Keratinocyte (primary cell): ENCODE measurements around the gene MBLAC1. TPM values are rescaled to one million over a fixed set of nuclear protein-coding genes. Genes with fewer than 3 reads are reported as not detected.

Source experiments
- DNase-seq: peaks from one replicate; pipeline ENCODE4 v3.0.0-alpha.2; 2011; ENCODE audit warnings: low read depth, missing footprints, low spot score
- FAIRE-seq: peaks from 2 replicates; lab custom pipeline; 2011; peaks lifted over from hg19 to GRCh38; lab: Jason Lieb, UNC
- H2AFZ ChIP-seq: 2 replicates; pipeline ENCODE4 v1.6.0; 2012; ENCODE audit warnings: low read length, control low read depth, inconsistent platforms; ENCODE audit not compliant: control insufficient read depth
- H3K27ac ChIP-seq: 2 replicates; pipeline ENCODE4 v1.5.1; 2011; ENCODE audit warnings: low read length; ENCODE audit not compliant: control insufficient read depth, insufficient read depth
- H3K27me3 ChIP-seq: 3 replicates; pipeline ENCODE4 v1.6.0; 2011; ENCODE audit warnings: low read length; ENCODE audit not compliant: control insufficient read depth, insufficient read depth; ENCODE audit errors: extremely low read depth
- H3K36me3 ChIP-seq, 2 experiments: 2 replicates in 1 of 2; 3 replicates in 1 of 2; pipeline ENCODE4 v1.5.1; 2011; ENCODE audit warnings: low read length in 2 of 2, mild to moderate bottlenecking in 1 of 2; ENCODE audit not compliant: control insufficient read depth in 2 of 2, insufficient read depth in 2 of 2; ENCODE audit errors: extremely low read depth in 1 of 2
- H3K4me1 ChIP-seq: 3 replicates; pipeline ENCODE4 v1.5.1; 2011; ENCODE audit warnings: low read length; ENCODE audit not compliant: control insufficient read depth, insufficient read depth; ENCODE audit errors: extremely low read depth
- H3K4me2 ChIP-seq: 3 replicates; pipeline ENCODE4 v1.6.0; 2011; ENCODE audit warnings: low read depth, low read length; ENCODE audit not compliant: control insufficient read depth, insufficient read depth; ENCODE audit errors: extremely low read depth
- H3K4me3 ChIP-seq, 3 experiments: fragments of 200-600 bp in 1 of 3; sonication (generic) in 1 of 3; 2 replicates in 2 of 3; 3 replicates in 1 of 3; pipeline ENCODE4 v1.5.1; 2011 to 2016; ENCODE audit warnings: low read length in 3 of 3, mild to moderate bottlenecking in 3 of 3, control low read depth in 2 of 3, inconsistent platforms in 1 of 3, low read depth in 1 of 3, mixed read lengths in 1 of 3, mixed run types in 1 of 3, moderate library complexity in 1 of 3; ENCODE audit not compliant: control insufficient read depth in 2 of 3, insufficient read depth in 2 of 3; ENCODE audit errors: extremely low read depth in 1 of 3
- H3K79me2 ChIP-seq: 2 replicates; pipeline ENCODE4 v1.6.0; 2012; ENCODE audit warnings: low read length; ENCODE audit not compliant: control insufficient read depth, insufficient read depth
- H3K9ac ChIP-seq: 3 replicates; pipeline ENCODE4 v1.6.0; 2011; ENCODE audit warnings: low read length; ENCODE audit not compliant: control insufficient read depth, insufficient read depth; ENCODE audit errors: extremely low read depth
- H3K9me1 ChIP-seq: 3 replicates; pipeline ENCODE4 v1.6.0; 2011; ENCODE audit warnings: low read length; ENCODE audit not compliant: control insufficient read depth, insufficient read depth; ENCODE audit errors: extremely low read depth
- H3K9me3 ChIP-seq: 2 replicates; pipeline ENCODE4 v1.5.1; 2012; ENCODE audit warnings: low read depth, low read length; ENCODE audit not compliant: control insufficient read depth
- H4K20me1 ChIP-seq: 3 replicates; pipeline ENCODE4 v1.6.0; 2011; ENCODE audit warnings: low read length; ENCODE audit not compliant: control insufficient read depth, insufficient read depth; ENCODE audit errors: extremely low read depth
- CTCF ChIP-seq, 3 experiments: IDR thresholded peaks in 1 of 3; conservative IDR thresholded peaks in 1 of 3; optimal IDR thresholded peaks in 1 of 3; 2 replicates in 2 of 3; 3 replicates in 1 of 3; pipeline versions ENCODE3 to v1.5.1; 2011; ENCODE audit warnings: low read length in 3 of 3, mild to moderate bottlenecking in 3 of 3, moderate library complexity in 2 of 3, control low read depth in 1 of 3, inconsistent platforms in 1 of 3; ENCODE audit not compliant: insufficient read depth in 2 of 3; ENCODE audit errors: extremely low read depth in 1 of 3
- EZH2 ChIP-seq: IDR thresholded peaks from one replicate; pipeline ENCODE4 v1.6.1; 2012; ENCODE audit warnings: inconsistent platforms, mild to moderate bottlenecking, low read length, moderate library complexity
- dilution Hi-C: fragments of 300-500 bp; cut with MboI; formaldehyde crosslinking; loops from one replicate; pipeline ENCODE4 v1.7.0; 2020; ENCODE audit warnings: low sequenced_read_pairs; ENCODE audit not compliant: extremely low pct_ligation_motif_present
- polyA plus RNA-seq, 5 experiments: library from polyadenylated mRNA; depleted of rRNA in 3 of 5; stranded (reverse) in 3 of 5; stranded (forward) in 1 of 5; unstranded in 1 of 5; fragments of >200 nt; gene quantifications; 1 replicate in 1 of 5; 2 replicates in 3 of 5; 3 replicates in 1 of 5; pipeline versions ENCODE4 v1.2.1 to v1.2.3, GENCODE V29; 2011 to 2012; ENCODE audit warnings: missing spikeins in 2 of 5, low read depth in 1 of 5, low replicate concordance in 1 of 5

MBLAC1 gene
- polyA plus RNA-seq, 1 donor (not counting 4 experiments of a cell fraction or from before 2014, with no cell fraction given), result 0.21 TPM

- FAIRE-seq (no peak), DNase-seq (no peak)
- Histone ChIP-seq H3K79me2 (no peaks in the 10 kb centered on the region), H3K27ac (no peak overlapping the region), H3K4me3 (peak overlapping the region in 1 of 3 experiments; percentile 35), H2AFZ (peak overlapping the region; percentile 26), H3K9ac (no peak overlapping the region), H3K9me3 (no peaks in the 10 kb centered on the region), H3K4me2 (peak overlapping the region; percentile 45), H3K36me3 (no peaks in the 10 kb centered on the region), H3K4me1 (peaks cover 15% of the 10 kb centered on the region), H4K20me1 (no peaks in the 10 kb centered on the region), H3K27me3 (peaks cover 14% of the 10 kb centered on the region), H3K9me1 (no peaks in the 10 kb centered on the region)
- dilution Hi-C loops, result no loop called here
- TF ChIP-seq CTCF (optimal IDR thresholded peaks at IDR 0.05 in 1 of 3, IDR thresholded peaks at IDR 0.05 in 1 of 3, conservative IDR thresholded peaks at IDR 0.05 in 1 of 3; ENCODE audit: extremely low read depth in 1 of 3, insufficient read depth in 2 of 3, low read length in 3 of 3) (no peak), EZH2 (no peak)
These were observed 45.1 kb downstream of the MBLAC1 start for GRCh38 chr7:100171840-100172239.

- no peak for DNase-seq
- Histone ChIP-seq H3K4me2 (no peak overlapping the region), H3K27ac (no peak overlapping the region), H2AFZ (no peak overlapping the region), H3K9me1 (no peaks in the 10 kb centered on the region), H3K79me2 (no peaks in the 10 kb centered on the region), H3K27me3 (peaks cover 14% of the 10 kb centered on the region), H3K9me3 (peaks cover 1% of the 10 kb centered on the region), H3K4me3 (no peak overlapping the region), H3K36me3 (no peaks in the 10 kb centered on the region), H3K4me1 (no peaks in the 10 kb centered on the region), H3K9ac (no peak overlapping the region), H4K20me1 (no peaks in the 10 kb centered on the region)
- FAIRE-seq, result no peak
- no peak for TF ChIP-seq EZH2
- TF ChIP-seq CTCF (optimal IDR thresholded peaks at IDR 0.05 in 1 of 3, IDR thresholded peaks at IDR 0.05 in 1 of 3, conservative IDR thresholded peaks at IDR 0.05 in 1 of 3; ENCODE audit: extremely low read depth in 1 of 3, insufficient read depth in 2 of 3, low read length in 3 of 3), result peak in 1 of 3 experiments; percentile 4
- dilution Hi-C loops, result no loop called here
These were observed 47.2 kb downstream of the MBLAC1 start for GRCh38 chr7:100173806-100174495.
